ENCODE results near the gene SLC12A7. TPM values are rescaled to one million over a fixed set of nuclear protein-coding genes. Genes with fewer than 3 reads are reported as not detected.
"Not testable (repeated sequence)": the region's sequence is repeated elsewhere in the genome, so short reads cannot be mapped to it uniquely, and the experiment has no call there.

SLC12A7 gene
- total RNA-seq, 4 donors from 2014 or later = 87.2 to 182 (median 116) TPM

DNA sequence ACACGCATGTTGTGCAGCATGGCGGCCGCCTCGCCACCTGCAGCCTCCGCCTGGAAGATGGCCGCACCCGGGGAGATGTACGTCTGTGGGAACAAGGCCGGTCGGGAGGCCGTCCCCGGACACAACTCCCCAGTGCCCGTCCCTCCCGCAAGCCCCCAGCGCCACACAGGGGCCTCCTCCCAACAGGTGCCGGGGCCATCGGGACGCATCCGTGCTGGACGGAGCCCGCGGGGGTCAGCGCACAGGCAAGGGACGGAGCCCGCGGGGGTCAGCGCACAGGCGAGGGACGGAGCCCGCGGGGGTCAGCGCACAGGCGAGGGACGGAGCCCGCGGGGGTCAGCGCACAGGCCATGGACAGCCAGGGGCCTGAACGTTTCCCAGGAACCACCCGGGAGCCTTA, 26.5 kb downstream of the SLC12A7 start:
- H3K4me3 ChIP-seq = no peak overlapping the region
- peaks cover 0 to 17% (median 3%) of the 10 kb centered on the region in 4 donors for H3K4me1 ChIP-seq
- H3K27ac ChIP-seq = no peak overlapping the region
- DNase-seq = no peak
- H3K27me3 ChIP-seq = no peaks in the 10 kb centered on the region
- peaks cover 0 to 83% (median 0%) of the 10 kb centered on the region in 3 donors for H3K36me3 ChIP-seq
- H3K9me3 ChIP-seq = no peaks in the 10 kb centered on the region
- TF ChIP-seq, protein P1, sequence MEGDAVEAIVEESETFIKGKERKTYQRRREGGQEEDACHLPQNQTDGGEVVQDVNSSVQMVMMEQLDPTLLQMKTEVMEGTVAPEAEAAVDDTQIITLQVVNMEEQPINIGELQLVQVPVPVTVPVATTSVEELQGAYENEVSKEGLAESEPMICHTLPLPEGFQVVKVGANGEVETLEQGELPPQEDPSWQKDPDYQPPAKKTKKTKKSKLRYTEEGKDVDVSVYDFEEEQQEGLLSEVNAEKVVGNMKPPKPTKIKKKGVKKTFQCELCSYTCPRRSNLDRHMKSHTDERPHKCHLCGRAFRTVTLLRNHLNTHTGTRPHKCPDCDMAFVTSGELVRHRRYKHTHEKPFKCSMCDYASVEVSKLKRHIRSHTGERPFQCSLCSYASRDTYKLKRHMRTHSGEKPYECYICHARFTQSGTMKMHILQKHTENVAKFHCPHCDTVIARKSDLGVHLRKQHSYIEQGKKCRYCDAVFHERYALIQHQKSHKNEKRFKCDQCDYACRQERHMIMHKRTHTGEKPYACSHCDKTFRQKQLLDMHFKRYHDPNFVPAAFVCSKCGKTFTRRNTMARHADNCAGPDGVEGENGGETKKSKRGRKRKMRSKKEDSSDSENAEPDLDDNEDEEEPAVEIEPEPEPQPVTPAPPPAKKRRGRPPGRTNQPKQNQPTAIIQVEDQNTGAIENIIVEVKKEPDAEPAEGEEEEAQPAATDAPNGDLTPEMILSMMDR (IDR thresholded peaks at IDR 0.05) = no peak
- no peak for TF ChIP-seq POLR2A (IDR thresholded peaks at IDR 0.05)

DNA sequence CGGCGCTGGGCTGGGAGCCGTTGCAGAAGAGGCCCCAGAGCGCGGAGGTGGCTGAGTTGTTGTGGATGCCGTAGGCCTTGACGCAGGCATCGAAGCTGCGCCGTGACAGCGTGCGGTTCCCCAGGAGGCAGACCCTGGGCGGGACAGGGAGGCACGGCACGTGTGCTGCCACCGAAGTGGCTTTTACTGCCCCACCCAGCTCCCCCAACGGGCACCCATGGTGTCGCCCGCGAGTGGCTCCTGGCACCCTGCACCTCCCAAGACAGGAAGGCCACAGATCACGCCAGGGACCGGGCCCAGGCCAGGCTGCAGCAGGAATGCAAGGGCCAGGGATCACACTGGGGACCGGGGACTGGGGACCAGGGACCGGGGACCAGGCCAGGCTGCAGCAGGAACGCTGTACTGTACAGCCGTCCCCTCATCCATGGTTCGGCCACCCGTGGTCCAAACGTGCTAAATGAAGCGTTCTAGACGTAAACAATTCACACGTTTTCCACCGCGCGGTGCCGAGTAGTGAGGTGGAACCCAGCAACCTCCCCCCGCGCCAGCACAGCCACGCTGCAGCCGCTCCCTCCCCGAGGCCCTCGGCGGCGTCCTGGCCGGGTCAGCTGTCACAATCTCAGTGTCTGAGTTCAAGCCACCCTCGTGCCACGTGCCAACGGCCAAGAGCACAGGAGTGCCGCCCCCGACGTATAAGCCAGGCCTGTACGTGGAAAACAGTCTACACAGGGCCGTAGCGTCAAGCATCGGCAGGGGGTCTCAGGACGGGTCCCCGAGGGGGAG, 27.8 kb downstream of the SLC12A7 start:
- Histone ChIP-seq H3K27ac (no peak overlapping the region), H3K27me3 (no peaks in the 10 kb centered on the region), H3K9me3 (no peaks in the 10 kb centered on the region), H3K36me3 (peaks cover 0 to 89% (median 0%) of the 10 kb centered on the region in 3 donors), H3K4me3 (no peak overlapping the region), H3K4me1 (peaks cover 0 to 3% (median 0%) of the 10 kb centered on the region in 4 donors)
- TF ChIP-seq POLR2A (IDR thresholded peaks at IDR 0.05) = no peak
- TF ChIP-seq, protein P1 (IDR thresholded peaks at IDR 0.05) = no peak
- DNase-seq = no peak

DNA sequence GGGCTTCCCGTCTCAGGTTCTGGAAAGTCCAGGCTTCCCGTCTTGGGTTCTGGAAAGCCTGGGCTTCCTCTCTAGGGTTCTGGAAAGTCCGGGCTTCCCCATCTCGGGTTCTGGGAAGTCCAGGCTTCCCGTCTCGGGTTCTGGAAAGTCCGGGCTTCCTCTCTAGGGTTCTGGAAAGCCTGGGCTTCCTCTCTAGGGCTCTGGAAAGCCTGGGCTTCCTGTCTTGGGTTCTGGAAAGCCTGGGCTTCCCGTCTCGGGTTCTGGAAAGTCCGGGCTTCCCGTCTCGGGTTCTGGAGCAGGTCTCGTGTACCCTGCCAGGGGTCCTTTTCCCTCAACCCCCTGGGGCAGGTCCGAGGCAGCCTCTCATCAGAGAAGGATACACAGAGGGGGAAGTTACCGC, 28.8 kb downstream of the SLC12A7 start:
- not testable (repeated sequence) for H3K4me3 ChIP-seq, H3K27me3 ChIP-seq, H3K27ac ChIP-seq, H3K9me3 ChIP-seq, H3K4me1 ChIP-seq, DNase-seq
- H3K36me3 ChIP-seq = peaks cover 0 to 89% (median 0%) of the 10 kb centered on the region in 3 donors

DNA sequence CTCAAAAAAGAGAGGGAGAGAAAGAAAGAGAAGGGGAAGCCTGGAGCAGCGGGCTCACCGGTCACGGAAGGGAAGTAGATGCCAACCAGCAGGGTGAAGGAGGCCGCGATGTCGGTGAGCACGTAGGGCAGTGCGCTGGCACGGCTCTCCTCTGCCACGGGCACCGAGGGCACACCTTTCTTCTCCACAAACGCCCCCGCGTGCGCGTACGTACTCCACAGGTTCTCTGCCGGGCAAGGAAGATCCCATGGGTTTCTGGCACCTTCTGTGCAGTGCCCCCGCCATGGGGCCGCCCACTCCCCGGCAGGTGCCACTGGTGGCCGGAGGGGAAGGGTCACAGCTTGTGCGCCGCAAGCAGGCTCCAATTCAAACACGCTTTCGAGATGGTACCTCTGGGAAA, 30.3 kb downstream of the SLC12A7 start:
- Histone ChIP-seq H3K36me3 (peaks cover 0 to 90% (median 0%) of the 10 kb centered on the region in 3 donors), H3K4me3 (no peak overlapping the region), H3K9me3 (no peaks in the 10 kb centered on the region), H3K27ac (no peak overlapping the region), H3K4me1 (no peaks in the 10 kb centered on the region), H3K27me3 (no peaks in the 10 kb centered on the region)
- DNase-seq = no peak
- TF ChIP-seq POLR2A (IDR thresholded peaks at IDR 0.05) = no peak

DNA sequence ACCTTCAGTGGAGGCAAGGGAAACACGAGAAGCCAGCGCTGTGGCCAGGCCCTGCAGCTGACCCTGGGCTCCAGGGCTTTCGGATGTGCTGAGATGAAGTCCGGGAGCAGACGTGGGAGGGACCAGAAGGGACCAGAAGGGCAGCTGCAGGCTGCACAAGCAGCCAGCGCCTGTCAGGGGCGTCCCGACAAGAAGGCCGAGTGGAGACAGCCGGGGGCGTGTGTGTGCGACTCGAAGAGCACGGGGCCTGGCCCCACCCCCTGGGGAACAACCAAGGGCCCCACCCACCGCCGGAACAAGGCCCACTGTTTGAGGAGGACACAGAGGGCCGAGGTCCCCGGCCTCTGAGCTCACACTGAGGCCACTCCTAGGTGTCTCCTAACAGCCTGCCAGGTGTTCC, 31.4 kb downstream of the SLC12A7 start:
- DNase-seq = no peak
- TF ChIP-seq, protein P1 (IDR thresholded peaks at IDR 0.05) = no peak
- no peak for TF ChIP-seq POLR2A (IDR thresholded peaks at IDR 0.05)

DNA sequence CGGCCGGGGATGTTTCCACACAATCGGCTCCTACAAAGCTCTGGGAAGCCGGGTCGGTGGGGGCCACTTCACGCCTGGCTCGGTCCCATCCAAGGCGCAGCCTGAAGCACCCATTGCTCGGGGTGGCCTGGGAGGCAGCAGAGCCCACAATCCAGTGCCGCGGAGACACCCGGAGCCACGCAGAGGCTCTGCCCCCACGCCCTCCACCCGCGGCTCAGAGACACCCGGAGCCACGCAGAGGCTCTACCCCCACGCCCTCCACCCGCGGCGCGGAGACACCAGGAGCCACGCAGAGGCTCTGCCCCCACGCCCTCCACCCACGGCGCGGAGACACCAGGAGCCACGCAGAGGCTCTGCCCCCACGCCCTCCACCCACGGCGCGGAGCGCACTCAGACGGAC, 31.9 kb downstream of the SLC12A7 start:
- peaks cover 0 to 90% (median 0%) of the 10 kb centered on the region in 3 donors for H3K36me3 ChIP-seq
- no peak overlapping the region for H3K27ac ChIP-seq

More for the DNA sequence above, 31.4 kb downstream of the SLC12A7 start:
- H3K27ac ChIP-seq = no peak overlapping the region
- H3K9me3 ChIP-seq = no peaks in the 10 kb centered on the region
- peaks cover 0 to 90% (median 0%) of the 10 kb centered on the region in 3 donors for H3K36me3 ChIP-seq
- no peak overlapping the region for H3K4me3 ChIP-seq
- H3K27me3 ChIP-seq = no peaks in the 10 kb centered on the region
- H3K4me1 ChIP-seq = no peaks in the 10 kb centered on the region

More for the DNA sequence above, 31.9 kb downstream of the SLC12A7 start:
- DNase-seq = no peak
- TF ChIP-seq, protein P1 (IDR thresholded peaks at IDR 0.05) = no peak
- TF ChIP-seq POLR2A (IDR thresholded peaks at IDR 0.05) = no peak
- Histone ChIP-seq H3K27me3 (no peaks in the 10 kb centered on the region), H3K4me3 (no peak overlapping the region), H3K4me1 (no peaks in the 10 kb centered on the region), H3K9me3 (no peaks in the 10 kb centered on the region)
